ENCODE results near the gene SIAH2. TPM values are rescaled to one million over a fixed set of nuclear protein-coding genes. Genes with fewer than 3 reads are reported as not detected.

Gene SIAH2, protein sequence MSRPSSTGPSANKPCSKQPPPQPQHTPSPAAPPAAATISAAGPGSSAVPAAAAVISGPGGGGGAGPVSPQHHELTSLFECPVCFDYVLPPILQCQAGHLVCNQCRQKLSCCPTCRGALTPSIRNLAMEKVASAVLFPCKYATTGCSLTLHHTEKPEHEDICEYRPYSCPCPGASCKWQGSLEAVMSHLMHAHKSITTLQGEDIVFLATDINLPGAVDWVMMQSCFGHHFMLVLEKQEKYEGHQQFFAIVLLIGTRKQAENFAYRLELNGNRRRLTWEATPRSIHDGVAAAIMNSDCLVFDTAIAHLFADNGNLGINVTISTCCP
- total RNA-seq (2021; fragmentation: NEBNext Ultra II Directional; extraction: Animal tissue kit (Norgen Biotek cat#: 25700)) (21.8 and 23.9 TPM in 2 replicates), polyA plus RNA-seq (2011; rRNA removed) (34.2 and 56.7 TPM in 2 replicates), polyA minus RNA-seq (2011; rRNA and poly(A)+ RNA removed) (46.4 and 70.7 TPM in 2 replicates)
- 35.7 TPM for polyA plus RNA-seq (2011; cell fraction: cytosol; rRNA removed)
- polyA plus RNA-seq (2011; cell fraction: nucleus; rRNA removed) = 48.2 TPM
- 15.1 to 24.0 TPM (median 20.1 TPM) in 4 replicates for polyA plus RNA-seq (2012, experiment 1 of 2)
- polyA plus RNA-seq (2012, experiment 2 of 2) = 19.3 TPM
- polyA plus RNA-seq (2013, experiment 1 of 2) = 20.2 TPM
- 19.2 TPM for polyA plus RNA-seq (2013, experiment 2 of 2)
- 20.7 TPM for polyA minus RNA-seq (2011; cell fraction: cytosol; rRNA and poly(A)+ RNA removed)
- polyA minus RNA-seq (2011; cell fraction: nucleus; rRNA and poly(A)+ RNA removed) = 12.0 TPM
- long read RNA-seq, experiment 1, transcript SIAH2-201 (2 exons, 2,517 nt) = major isoform, 21 of 30 reads
- long read RNA-seq, experiment 1, partial matches to known transcripts = 0 of 30 reads
- long read RNA-seq, experiment 1, other reads (novel, unspliced or antisense) = 9 of 30 reads
- long read RNA-seq, experiment 2 = 0 reads

DNA sequence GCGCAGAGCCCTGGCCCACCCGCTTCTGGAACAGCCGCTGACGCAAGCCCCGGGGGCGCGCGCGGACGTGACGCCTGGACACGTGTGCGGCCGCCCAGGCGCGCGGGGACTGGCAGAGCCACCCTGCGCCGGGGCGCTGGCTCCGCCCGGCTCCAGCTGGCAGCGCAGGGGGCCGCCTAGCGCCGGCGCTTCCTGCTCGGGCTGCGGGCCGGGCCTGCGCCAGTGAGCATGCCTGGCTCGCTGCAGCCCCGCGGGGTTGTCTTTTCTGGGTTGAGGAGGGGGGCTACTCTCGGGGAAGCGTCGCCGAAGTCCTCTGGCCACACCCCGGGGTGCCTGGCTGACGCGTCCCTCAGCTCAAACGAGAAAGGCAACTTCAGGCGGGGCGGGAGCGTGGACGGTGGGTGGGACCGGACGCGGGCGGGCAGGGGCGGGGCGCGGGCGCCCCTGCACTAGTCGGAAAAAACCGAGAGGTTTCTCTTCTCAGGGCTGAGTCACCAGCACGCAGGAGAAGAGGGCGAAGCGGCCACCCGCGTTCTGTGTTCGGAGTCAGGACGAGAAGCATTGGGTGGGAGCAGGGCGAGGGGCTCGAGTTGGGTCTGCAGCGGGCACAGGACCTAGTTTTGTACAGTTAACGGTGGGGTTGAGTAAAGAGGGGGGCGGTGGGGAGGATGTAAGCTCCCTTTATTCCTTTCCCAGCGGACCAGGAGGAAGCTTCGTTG, at the start of gene SIAH2:
Gene SIAH2 (minus strand): TSS at position 48 of the 719 bp plus-strand sequence. CDS start 320 bp downstream, outside the sequence.
- peak within 1 kb of the TSS; percentile 85 for H3K18ac ChIP-seq (ENCODE audit: extremely low read depth, low read length)
- peak within 1 kb of the TSS; percentile 84 to 99 for H3K4me2 ChIP-seq (ENCODE audit: insufficient read depth in 1 of 2, low read depth in 2 of 2, low read length in 2 of 2)
- DNase-seq (ENCODE audit: low read depth in 1 of 2, low spot score in 2 of 2) (peak in 1 of 2 experiments; percentile 81), FAIRE-seq (no peak)
- H3K79me2 ChIP-seq (ENCODE audit: control insufficient read depth in 1 of 2, insufficient read depth in 2 of 2, low read length in 2 of 2) = peaks cover 0 to 14% of the 10 kb centered on the region in 2 experiments; a peak in 2 of 4 replicates
- peaks cover 0 to 7% (median 3%) of the 10 kb centered on the region in 4 experiments; a peak in 4 of 7 replicates for H3K27me3 ChIP-seq (replicated peaks in 1 of 4; ENCODE audit: control insufficient read depth in 3 of 4, extremely low read depth in 1 of 4, insufficient read depth in 3 of 4, low read length in 3 of 4)
- H3K23me2 ChIP-seq (ENCODE audit: low read depth, low read length) = peaks cover 9% of the 10 kb centered on the region
- POLR2A ChIA-PET (ENCODE audit: partially characterized antibody) = interaction anchor here (0.7 to 3.0 kb wide), 12 partner anchors 10 to 156 kb away, joined by 3 to 13 read pairs (median 3); no protein-coding TSS in a partner anchor
- H2BK120ac ChIP-seq (replicated peaks; ENCODE audit: low read depth, low read length) = no peak within 1 kb of the TSS
- peak within 1 kb of the TSS; percentile 64 to 79 (median 76) for H3K4me3 ChIP-seq (ENCODE audit: extremely low read depth in 1 of 4, insufficient read depth in 2 of 4, low read depth in 3 of 4, low read length in 4 of 4)
- 2% methylated on average over 44 of the region's 70 CpGs; no CpG with 5 or more reads in 1 of the 2 experiments for WGBS, 2 experiments (ENCODE audit: extremely low coverage in 1 of 2, insufficient coverage in 1 of 2, insufficient read length in 1 of 2, insufficient replicate concordance in 2 of 2, low coverage in 1 of 2, low lambda C conversion rate in 2 of 2, missing lambda C conversion rate in 1 of 2)
- no peak within 1 kb of the TSS for H3K23ac ChIP-seq (ENCODE audit: insufficient read length)
- H4K20me1 ChIP-seq (replicated peaks in 1 of 2; ENCODE audit: control insufficient read depth in 1 of 2, insufficient read depth in 2 of 2, low read length in 2 of 2) = no peaks in the 10 kb centered on the region
- H3K56ac ChIP-seq (replicated peaks; ENCODE audit: insufficient read length, low read depth, low read length) = no peak within 1 kb of the TSS
- H4K91ac ChIP-seq (replicated peaks; ENCODE audit: insufficient read length, low read length) = no peak within 1 kb of the TSS
- no peak within 1 kb of the TSS for H2BK20ac ChIP-seq (ENCODE audit: low read length)
- H4K5ac ChIP-seq (ENCODE audit: insufficient read length, low read depth, low read length) = peak within 1 kb of the TSS; percentile 45
- H4K8ac ChIP-seq (ENCODE audit: extremely low read depth, insufficient read depth, low read length) = peak within 1 kb of the TSS; percentile 74
- no peak within 1 kb of the TSS for H2AK5ac ChIP-seq (ENCODE audit: low read depth, low read length)
- CTCF ChIA-PET (ENCODE audit: partially characterized antibody) = interaction anchor here (0.6 to 4.8 kb wide), 12 partner anchors 11 to 393 kb away, joined by 3 to 23 read pairs (median 3); no protein-coding TSS in a partner anchor
- H3K4me1 ChIP-seq (replicated peaks in 1 of 4; ENCODE audit: control insufficient read depth in 3 of 4, insufficient read depth in 4 of 4, low read length in 3 of 4) = peaks cover 5 to 12% (median 10%) of the 10 kb centered on the region in 4 experiments; a peak in 5 of 7 replicates
- no peak within 1 kb of the TSS for H3K14ac ChIP-seq (ENCODE audit: insufficient read length)
- peak within 1 kb of the TSS; percentile 44 to 81 (median 60) for H3K9ac ChIP-seq (replicated peaks in 1 of 4; ENCODE audit: extremely low read depth in 1 of 4, low read depth in 3 of 4, low read length in 3 of 4)
- H2AFZ ChIP-seq (ENCODE audit: low read length) = peak within 1 kb of the TSS; percentile 83; the same call in 1 of the 2 replicates
- no peaks in the 10 kb centered on the region; the same call in 1 of the 2 replicates for H3K79me1 ChIP-seq (ENCODE audit: low read depth, low read length)
- no peak within 1 kb of the TSS for H3K4ac ChIP-seq (replicated peaks; ENCODE audit: insufficient read length, low read depth, low read length)
- H3K9me3 ChIP-seq (ENCODE audit: insufficient read depth in 2 of 2, low read depth in 1 of 2, low read length in 1 of 2) = no peaks in the 10 kb centered on the region
- H2BK15ac ChIP-seq (ENCODE audit: low read length) = no peak within 1 kb of the TSS
- no peak within 1 kb of the TSS for H3K27ac ChIP-seq (ENCODE audit: low read depth, low read length)
- no peak within 1 kb of the TSS; the same call in 1 of the 2 replicates for H2BK5ac ChIP-seq (ENCODE audit: low read depth, low read length)
- peak within 1 kb of the TSS; percentile 52; the same call in 1 of the 2 replicates for H2BK12ac ChIP-seq (ENCODE audit: low read depth, low read length)
- no peaks in the 10 kb centered on the region for H3K36me3 ChIP-seq (ENCODE audit: control insufficient read depth in 2 of 4, insufficient read depth in 4 of 4, low read length in 3 of 4)
- TF ChIP-seq EP300 (IDR thresholded peaks at IDR 0.05; ENCODE audit: borderline replicate concordance in 1 of 2, low read depth in 2 of 2, low read length in 2 of 2) (peak in 1 of 2 experiments; percentile 44; a peak in 1 of 3 replicates), CBX5 (IDR thresholded peaks at IDR 0.05; ENCODE audit: low read depth, low read length) (no peak), POU5F1 (IDR thresholded peaks at IDR 0.05; ENCODE audit: low read depth, low read length) (no peak), SP4 (IDR thresholded peaks at IDR 0.05; ENCODE audit: low read length) (no peak), SAP30 (IDR thresholded peaks at IDR 0.05; ENCODE audit: insufficient read depth, insufficient replicate concordance, low read length) (no peak), TCF12 (IDR thresholded peaks at IDR 0.05; ENCODE audit: low read depth, low read length) (no peak)
